ENCODE measurements around the gene KRT85.

The KRT85 gene

GRCh38 chr12:52366738-52367485 is at the start of gene KRT85:
KRT85 (minus strand) TSS chr12:52367481; CDS start chr12:52367405, 76 bp downstream.
- no peak for TF ChIP-seq ZFX (IDR thresholded peaks at IDR 0.05; ENCODE audit: borderline replicate concordance)
- TF ChIP-seq CTCF (IDR thresholded peaks at IDR 0.05) = no peak
- no peak within 1 kb of the TSS for H3K27ac ChIP-seq

- H3K27ac ChIP-seq = no peak overlapping the region
These were observed 49.5 kb upstream of the KRT85 start for GRCh38 chr12:52416795-52417194.

GRCh38 chr12:52415870-52416750 is 48.8 kb upstream of the KRT85 start:
- H3K27ac ChIP-seq = no peak overlapping the region
- TF ChIP-seq ZFX (IDR thresholded peaks at IDR 0.05; ENCODE audit: borderline replicate concordance) (no peak), CTCF (IDR thresholded peaks at IDR 0.05) (no peak)

More at GRCh38 chr12:52416795-52417194, 49.5 kb upstream of the KRT85 start:
- TF ChIP-seq ZFX (IDR thresholded peaks at IDR 0.05; ENCODE audit: borderline replicate concordance) (no peak), CTCF (IDR thresholded peaks at IDR 0.05) (no peak)

GRCh38 chr12:52414936-52415335 is 47.7 kb upstream of the KRT85 start:
- H3K27ac ChIP-seq = no peak overlapping the region
- TF ChIP-seq CTCF (IDR thresholded peaks at IDR 0.05) (no peak), ZFX (IDR thresholded peaks at IDR 0.05; ENCODE audit: borderline replicate concordance) (no peak)

GRCh38 chr12:52413782-52414345 is 46.6 kb upstream of the KRT85 start:
- TF ChIP-seq CTCF (IDR thresholded peaks at IDR 0.05) (0 out of 2 replicates have a peak, but pooled peaks have one; percentile 10), ZFX (IDR thresholded peaks at IDR 0.05; ENCODE audit: borderline replicate concordance) (no peak)
- no peak overlapping the region for H3K27ac ChIP-seq

GRCh38 chr12:52413202-52413601 is 45.9 kb upstream of the KRT85 start:
- TF ChIP-seq ZFX (IDR thresholded peaks at IDR 0.05; ENCODE audit: borderline replicate concordance) (no peak), CTCF (IDR thresholded peaks at IDR 0.05) (no peak)
- no peak overlapping the region for H3K27ac ChIP-seq

Measured in 22Rv1 (cell line).